ENCODE data around the gene ZFAND3. TPM values are rescaled to one million over a fixed set of nuclear protein-coding genes. Genes with fewer than 3 reads are reported as not detected.

Gene ZFAND3
- total RNA-seq, 4 donors from 2014 or later, result 37.3 to 70.1 (median 55.2) TPM

DNA sequence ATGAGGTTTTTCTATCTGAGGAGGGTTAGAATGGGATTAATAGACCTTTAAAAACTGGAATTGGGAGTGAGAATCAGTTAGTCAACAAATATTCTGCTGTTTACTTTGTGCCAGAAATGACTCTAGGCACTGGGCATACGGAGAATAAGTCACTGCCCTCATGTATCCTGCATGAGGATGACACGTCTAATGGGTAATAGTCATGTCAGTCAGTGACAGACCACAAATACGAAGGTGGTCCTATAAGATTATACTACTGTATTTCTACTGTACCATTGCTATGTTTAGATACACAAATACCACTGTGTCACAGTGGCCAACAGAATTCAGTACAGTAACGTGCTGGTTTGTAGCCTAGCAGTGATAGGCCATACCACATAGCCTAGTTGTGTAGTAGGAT is 30.7 kb downstream of the ZFAND3 start:
- H3K4me3 ChIP-seq, result no peak overlapping the region
- peaks cover 38 to 68% (median 56%) of the 10 kb centered on the region in 4 donors for H3K4me1 ChIP-seq
- TF ChIP-seq, protein P1, sequence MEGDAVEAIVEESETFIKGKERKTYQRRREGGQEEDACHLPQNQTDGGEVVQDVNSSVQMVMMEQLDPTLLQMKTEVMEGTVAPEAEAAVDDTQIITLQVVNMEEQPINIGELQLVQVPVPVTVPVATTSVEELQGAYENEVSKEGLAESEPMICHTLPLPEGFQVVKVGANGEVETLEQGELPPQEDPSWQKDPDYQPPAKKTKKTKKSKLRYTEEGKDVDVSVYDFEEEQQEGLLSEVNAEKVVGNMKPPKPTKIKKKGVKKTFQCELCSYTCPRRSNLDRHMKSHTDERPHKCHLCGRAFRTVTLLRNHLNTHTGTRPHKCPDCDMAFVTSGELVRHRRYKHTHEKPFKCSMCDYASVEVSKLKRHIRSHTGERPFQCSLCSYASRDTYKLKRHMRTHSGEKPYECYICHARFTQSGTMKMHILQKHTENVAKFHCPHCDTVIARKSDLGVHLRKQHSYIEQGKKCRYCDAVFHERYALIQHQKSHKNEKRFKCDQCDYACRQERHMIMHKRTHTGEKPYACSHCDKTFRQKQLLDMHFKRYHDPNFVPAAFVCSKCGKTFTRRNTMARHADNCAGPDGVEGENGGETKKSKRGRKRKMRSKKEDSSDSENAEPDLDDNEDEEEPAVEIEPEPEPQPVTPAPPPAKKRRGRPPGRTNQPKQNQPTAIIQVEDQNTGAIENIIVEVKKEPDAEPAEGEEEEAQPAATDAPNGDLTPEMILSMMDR (IDR thresholded peaks at IDR 0.05), result no peak
- TF ChIP-seq POLR2AphosphoS5 (IDR thresholded peaks at IDR 0.05) (no peak), POLR2A (IDR thresholded peaks at IDR 0.05; ENCODE audit: low read depth) (no peak), EP300 (IDR thresholded peaks at IDR 0.05) (no peak)
- no peak for DNase-seq (ENCODE audit: extremely low spot score)
- intact Hi-C loops (cut with DNase I), result no loop called here
- H3K9me3 ChIP-seq, result no peaks in the 10 kb centered on the region
- WGBS, result 82% methylated on average over 4 of the region's 4 CpGs
- no peak overlapping the region for H3K27ac ChIP-seq (replicated peaks in 1 of 4)
- no peaks in the 10 kb centered on the region for H3K27me3 ChIP-seq
- no peaks in the 10 kb centered on the region for H3K36me3 ChIP-seq

DNA sequence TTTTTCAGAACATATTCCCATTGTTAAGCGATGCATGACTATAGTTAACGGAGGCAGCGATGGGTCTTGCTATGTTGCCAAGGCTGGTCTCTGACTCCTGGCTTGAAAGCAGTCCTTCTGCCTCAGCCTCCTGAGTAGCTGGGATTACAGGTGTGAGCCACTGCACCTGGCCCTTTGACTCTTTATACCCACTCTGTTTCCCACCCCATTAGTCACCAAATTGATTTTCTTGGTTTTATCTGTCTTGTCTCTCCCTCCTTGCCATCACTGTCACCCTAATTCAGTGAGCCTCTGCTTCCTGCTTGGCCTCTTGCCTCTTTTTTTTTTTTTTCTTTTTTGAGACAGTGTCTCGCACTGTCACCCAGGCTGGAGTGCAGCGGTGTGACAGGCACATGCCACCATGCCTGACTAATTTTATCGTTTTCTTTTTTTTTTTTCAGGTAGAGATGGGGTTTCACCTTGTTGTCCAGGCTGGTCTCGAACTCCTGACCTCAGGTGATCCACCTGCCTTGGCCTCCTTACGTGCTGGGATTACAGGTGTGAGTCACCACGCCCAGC is 31.3 kb downstream of the ZFAND3 start:
- DNase-seq (ENCODE audit: extremely low spot score), result no peak
- no peak overlapping the region for H3K4me3 ChIP-seq
- no peak overlapping the region for H3K27ac ChIP-seq (replicated peaks in 1 of 4)
- no peaks in the 10 kb centered on the region for H3K27me3 ChIP-seq
- H3K9me3 ChIP-seq, result no peaks in the 10 kb centered on the region
- H3K4me1 ChIP-seq, result peaks cover 38 to 63% (median 51%) of the 10 kb centered on the region in 4 donors
- WGBS, result 89% methylated on average over 9 of the region's 9 CpGs
- intact Hi-C loops (cut with DNase I), result no loop called here
- H3K36me3 ChIP-seq, result no peaks in the 10 kb centered on the region
- TF ChIP-seq EP300 (IDR thresholded peaks at IDR 0.05) (no peak), POLR2A (IDR thresholded peaks at IDR 0.05; ENCODE audit: low read depth) (no peak), POLR2AphosphoS5 (IDR thresholded peaks at IDR 0.05) (no peak)
- TF ChIP-seq, protein P1 (IDR thresholded peaks at IDR 0.05), result no peak

DNA sequence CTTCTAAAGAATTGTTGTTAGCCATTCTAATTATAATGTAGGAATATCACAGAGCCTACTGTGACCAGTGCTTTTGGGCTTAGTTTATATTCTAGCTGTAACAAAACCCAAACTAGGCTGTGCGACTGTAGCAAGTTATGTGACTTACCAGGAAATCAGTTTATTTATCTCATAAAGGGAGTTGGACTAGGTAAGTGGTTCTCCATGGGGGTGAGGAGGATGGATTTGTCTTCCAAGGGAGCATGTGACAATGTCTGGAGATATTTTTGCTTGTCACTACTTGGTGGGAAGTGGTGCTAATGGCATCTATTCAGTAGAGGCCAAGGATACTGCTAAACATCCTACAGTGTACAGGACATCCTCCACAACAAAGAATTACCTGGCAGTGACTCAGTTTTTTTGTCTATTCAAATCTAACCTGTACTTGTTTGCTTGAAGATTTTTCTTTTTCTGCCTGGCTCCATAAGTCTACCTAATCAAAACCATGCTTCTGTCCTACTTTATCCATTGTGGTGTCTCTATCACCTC is 32.5 kb downstream of the ZFAND3 start:
- H3K4me3 ChIP-seq, result no peak overlapping the region
- intact Hi-C loops (cut with DNase I), result no loop called here
- DNase-seq (ENCODE audit: extremely low spot score), result no peak
- TF ChIP-seq, protein P1 (IDR thresholded peaks at IDR 0.05), result no peak
- TF ChIP-seq POLR2AphosphoS5 (IDR thresholded peaks at IDR 0.05) (no peak), EP300 (IDR thresholded peaks at IDR 0.05) (no peak), POLR2A (IDR thresholded peaks at IDR 0.05; ENCODE audit: low read depth) (no peak)
- H3K4me1 ChIP-seq, result peaks cover 34 to 57% (median 47%) of the 10 kb centered on the region in 4 donors
- no peak overlapping the region for H3K27ac ChIP-seq (replicated peaks in 1 of 4)
- H3K9me3 ChIP-seq, result no peaks in the 10 kb centered on the region
- 87% methylated on average over 1 of the region's 1 CpG for WGBS
- no peaks in the 10 kb centered on the region for H3K27me3 ChIP-seq
- H3K36me3 ChIP-seq, result no peaks in the 10 kb centered on the region

DNA sequence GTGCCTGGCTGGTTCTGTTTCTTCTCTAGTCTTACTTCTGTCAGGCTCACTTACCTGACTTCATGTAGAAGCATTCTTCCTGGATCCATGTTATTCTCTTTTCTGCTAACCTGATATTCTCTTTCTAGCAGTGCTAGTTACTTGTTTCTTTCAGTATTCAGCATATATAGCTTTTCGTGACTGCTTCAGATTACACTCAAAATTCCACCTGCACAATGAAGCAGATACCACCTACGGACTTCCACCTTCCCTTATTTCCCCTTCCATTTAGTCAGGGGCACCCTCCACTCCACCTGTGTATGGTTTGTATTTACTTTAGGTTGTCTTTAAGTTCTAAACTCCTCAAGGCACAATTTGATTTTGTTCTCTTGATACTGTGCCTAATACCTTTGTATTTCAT is 36.8 kb downstream of the ZFAND3 start:
- Histone ChIP-seq H3K4me3 (no peak overlapping the region), H3K4me1 (peaks cover 20 to 45% (median 37%) of the 10 kb centered on the region in 4 donors), H3K36me3 (no peaks in the 10 kb centered on the region), H3K9me3 (no peaks in the 10 kb centered on the region), H3K27ac (replicated peaks in 1 of 4) (no peak overlapping the region), H3K27me3 (no peaks in the 10 kb centered on the region)
- TF ChIP-seq POLR2A (IDR thresholded peaks at IDR 0.05; ENCODE audit: low read depth), result no peak
- no peak for TF ChIP-seq EP300 (IDR thresholded peaks at IDR 0.05)
- TF ChIP-seq, protein P1 (IDR thresholded peaks at IDR 0.05), result no peak
- TF ChIP-seq POLR2AphosphoS5 (IDR thresholded peaks at IDR 0.05), result no peak
- DNase-seq (ENCODE audit: extremely low spot score), result no peak
- intact Hi-C loops (cut with DNase I), result no loop called here
- WGBS, result 93% methylated on average over 2 of the region's 2 CpGs

DNA sequence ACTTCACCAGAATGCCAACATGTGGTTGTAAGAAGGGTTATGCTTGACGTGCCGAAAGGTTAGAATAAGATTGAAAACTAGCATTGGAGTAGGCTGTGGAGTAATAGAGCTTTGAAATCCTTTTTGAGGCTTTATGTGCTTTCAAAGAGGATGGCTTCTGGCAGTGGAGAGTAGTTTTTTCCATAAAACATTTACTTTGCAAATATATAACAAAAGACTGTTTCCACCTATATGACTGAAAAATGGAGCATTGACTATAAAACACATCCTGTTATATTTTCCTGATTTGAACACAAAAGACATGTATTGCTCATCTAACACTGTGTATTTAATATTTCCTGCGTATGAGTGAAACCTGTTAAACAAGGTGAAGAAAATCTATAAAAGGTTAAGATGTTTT is 38.8 kb downstream of the ZFAND3 start:
- no peak for TF ChIP-seq POLR2A (IDR thresholded peaks at IDR 0.05; ENCODE audit: low read depth)
- TF ChIP-seq POLR2AphosphoS5 (IDR thresholded peaks at IDR 0.05), result no peak
- TF ChIP-seq, protein P1 (IDR thresholded peaks at IDR 0.05), result no peak
- TF ChIP-seq EP300 (IDR thresholded peaks at IDR 0.05), result no peak
- Histone ChIP-seq H3K27ac (replicated peaks in 1 of 4) (no peak overlapping the region), H3K4me1 (peaks cover 8 to 45% (median 30%) of the 10 kb centered on the region in 4 donors), H3K27me3 (no peaks in the 10 kb centered on the region), H3K36me3 (no peaks in the 10 kb centered on the region), H3K4me3 (no peak overlapping the region), H3K9me3 (no peaks in the 10 kb centered on the region)
- 88% methylated on average over 3 of the region's 3 CpGs for WGBS
- intact Hi-C loops (cut with DNase I), result no loop called here
- no peak for DNase-seq (ENCODE audit: extremely low spot score)
